Colonic mucosa (tissue), 4 donors: ENCODE measurements around the gene GNG14. TPM values are rescaled to one million over a fixed set of nuclear protein-coding genes. Genes with fewer than 3 reads are reported as not detected.

Source experiments
- DNase-seq: peaks from one replicate; pipeline ENCODE4 v3.0.0-alpha.2; 2020
- H3K27ac ChIP-seq: fragments of 200-600 bp; one replicate; pipeline ENCODE4 v1.8.0; 2021
- H3K27me3 ChIP-seq: fragments of 200-600 bp; one replicate; pipeline ENCODE4 v1.8.0; 2021
- H3K36me3 ChIP-seq: fragments of 200-600 bp; one replicate; pipeline ENCODE4 v1.8.0; 2021
- H3K4me1 ChIP-seq: fragments of 200-600 bp; one replicate; pipeline ENCODE4 v1.8.0; 2021; ENCODE audit warnings: mild to moderate bottlenecking
- H3K4me3 ChIP-seq: fragments of 200-600 bp; one replicate; pipeline ENCODE4 v1.8.0; 2021
- H3K9ac ChIP-seq, 2 donors: one replicate each; pipeline ENCODE4 v1.7.0; 2013; ENCODE audit warnings: control low read depth in 2 of 2, low read depth in 2 of 2, low read length in 2 of 2
- H3K9me3 ChIP-seq: fragments of 200-600 bp; one replicate; pipeline ENCODE4 v1.8.0; 2021
- CTCF ChIP-seq: fragments of 200-600 bp; IDR thresholded peaks from one replicate; pipeline ENCODE4 v1.8.0; 2022; ENCODE audit warnings: antibody characterized with exemption, mild to moderate bottlenecking
- intact Hi-C: fragments of 100-400 bp; cut with DNase I; formaldehyde crosslinking; loops from one replicate; pipeline ENCODE4 v1.14.1; 2022
- total RNA-seq, 2 donors: library from RNA; stranded (reverse); fragmentation: NEBNext Ultra II Directional in 1 of 2; extraction: Animal tissue kit (Norgen Biotek cat#: 25700) in 1 of 2; gene quantifications; one replicate each; pipeline ENCODE4 v1.2.1, GENCODE V29; 2021
- donor health status: healthy.
- donor health status: DM: no; HTN: no; CAD: no.
- donor health status: DM: no; HTN: no; CAD: no.

GNG14 gene
- total RNA-seq, 2 donors from 2014 or later = not detected

GRCh38 chr19:12680034-12680433, 7.8 kb upstream of the GNG14 start:
- H3K4me1 ChIP-seq = peaks cover 3% of the 10 kb centered on the region
- H3K9ac ChIP-seq = no peak overlapping the region
- TF ChIP-seq CTCF = no peak
- intact Hi-C loops = no loop called here
- no peak for DNase-seq
- no peaks in the 10 kb centered on the region for H3K9me3 ChIP-seq
- H3K27ac ChIP-seq = no peak overlapping the region
- H3K4me3 ChIP-seq = no peak overlapping the region
- H3K36me3 ChIP-seq = peaks cover 11% of the 10 kb centered on the region
- no peaks in the 10 kb centered on the region for H3K27me3 ChIP-seq

- no peaks in the 10 kb centered on the region for H3K27me3 ChIP-seq
- peak within 1 kb of the TSS; percentile 91 for H3K4me3 ChIP-seq
- H3K9me3 ChIP-seq = no peaks in the 10 kb centered on the region
- H3K27ac ChIP-seq = peak within 1 kb of the TSS; percentile 99
- peak; percentile 95 for DNase-seq
- H3K9ac ChIP-seq = peak within 1 kb of the TSS; percentile 95 to 97
- no peak for TF ChIP-seq CTCF
- H3K36me3 ChIP-seq = peaks cover 11% of the 10 kb centered on the region
- intact Hi-C loops = no loop called here
- peaks cover 3% of the 10 kb centered on the region for H3K4me1 ChIP-seq
These were observed 6.5 kb upstream of the GNG14 start, which contains the start of gene DHPS for GRCh38 chr19:12681074-12681987. DHPS (minus strand) TSS chr19:12681880; CDS start chr19:12681766, 114 bp downstream.

GRCh38 chr19:12685831-12686230, 2.0 kb upstream of the GNG14 start:
- no peak for TF ChIP-seq CTCF
- Histone ChIP-seq H3K36me3 (no peaks in the 10 kb centered on the region), H3K4me1 (no peaks in the 10 kb centered on the region), H3K27ac (no peak overlapping the region), H3K9me3 (no peaks in the 10 kb centered on the region), H3K4me3 (no peak overlapping the region), H3K27me3 (no peaks in the 10 kb centered on the region), H3K9ac (no peak overlapping the region)
- no peak for DNase-seq
- intact Hi-C loops = no loop called here

- no peak for TF ChIP-seq CTCF
- Histone ChIP-seq H3K4me3 (no peak overlapping the region), H3K9me3 (no peaks in the 10 kb centered on the region), H3K27me3 (no peaks in the 10 kb centered on the region), H3K36me3 (no peaks in the 10 kb centered on the region), H3K27ac (no peak overlapping the region), H3K4me1 (no peaks in the 10 kb centered on the region), H3K9ac (no peak overlapping the region)
- intact Hi-C loops = no loop called here
- no peak for DNase-seq
These were observed 1.2 kb downstream of the GNG14 start for GRCh38 chr19:12689012-12689411.

- Histone ChIP-seq H3K4me3 (no peak overlapping the region), H3K9me3 (no peaks in the 10 kb centered on the region), H3K27me3 (no peaks in the 10 kb centered on the region), H3K27ac (no peak overlapping the region), H3K9ac (no peak overlapping the region), H3K36me3 (no peaks in the 10 kb centered on the region), H3K4me1 (no peaks in the 10 kb centered on the region)
- TF ChIP-seq CTCF = no peak
- no peak for DNase-seq
- intact Hi-C loops = no loop called here
These were observed 1.9 kb downstream of the GNG14 start for GRCh38 chr19:12689581-12690216.
